GM12878 (cell line): ENCODE measurements around the gene LTBP3. TPM values are rescaled to one million over a fixed set of nuclear protein-coding genes. Genes with fewer than 3 reads are reported as not detected.
A peak's percentile ranks its signal among the peaks of the same experiment; 100 is the strongest.

ENCODE experiments used
- BHLHE40 ChIP-seq, 2 experiments: fragments of 450-650 bp in 1 of 2; IDR thresholded peaks; 2 replicates each; pipeline ENCODE4 v1.6.1; 2011 to 2017; ENCODE audit warnings: low read depth in 2 of 2, borderline replicate concordance in 1 of 2, improper control_type of control experiment in 1 of 2, low read length in 1 of 2, mild to moderate bottlenecking in 1 of 2
- CHD1 ChIP-seq: IDR thresholded peaks from 2 replicates; pipeline ENCODE4 v1.6.1; 2012; ENCODE audit warnings: low read depth, low read length, improper control_type of control experiment
- CHD2 ChIP-seq: IDR thresholded peaks from 2 replicates; pipeline ENCODE4 v1.6.1; 2011; ENCODE audit warnings: low read depth, low read length, improper control_type of control experiment, borderline replicate concordance
- CHD4 ChIP-seq: fragments of 200-600 bp; sonication (generic); IDR thresholded peaks from 2 replicates; pipeline ENCODE4 v1.6.1; 2016; ENCODE audit warnings: mild to moderate bottlenecking
- CREM ChIP-seq: IDR thresholded peaks from 2 replicates; pipeline ENCODE4 v1.6.1; 2014; ENCODE audit warnings: antibody characterized with exemption, low read depth
- DPF2 ChIP-seq: fragments of 450-650 bp; IDR thresholded peaks from 2 replicates; pipeline ENCODE4 v1.6.1; 2017; ENCODE audit warnings: mild to moderate bottlenecking
- FOXM1 ChIP-seq: IDR thresholded peaks from 2 replicates; pipeline ENCODE4 v1.6.1; 2012; ENCODE audit warnings: low read depth, mild to moderate bottlenecking, inconsistent platforms, low read length, moderate library complexity
- IKZF1 ChIP-seq: fragments of 450-650 bp; conservative IDR thresholded peaks from 2 replicates; pipeline ENCODE4 v1.6.1; 2017; ENCODE audit warnings: antibody characterized with exemption, mild to moderate bottlenecking
- KAT2A ChIP-seq: conservative IDR thresholded peaks from 2 replicates; pipeline ENCODE4 v1.6.1; 2011; ENCODE audit warnings: low read depth, low read length; ENCODE audit not compliant: control insufficient read depth
- MTA2 ChIP-seq: fragments of 450-650 bp; IDR thresholded peaks from 2 replicates; pipeline ENCODE4 v1.6.1; 2016; ENCODE audit warnings: low read depth, mild to moderate bottlenecking, moderate library complexity
- NFYA ChIP-seq: IDR thresholded peaks from 2 replicates; pipeline ENCODE4 v1.6.1; 2011; ENCODE audit warnings: low read depth, mild to moderate bottlenecking, low read length, improper control_type of control experiment, borderline replicate concordance
- PML ChIP-seq: IDR thresholded peaks from 2 replicates; pipeline ENCODE4 v1.6.1; 2012; ENCODE audit warnings: low read length, inconsistent platforms
- POLR2AphosphoS5 ChIP-seq: IDR thresholded peaks from 2 replicates; pipeline ENCODE4 v1.6.1; 2011; ENCODE audit warnings: mild to moderate bottlenecking, low read length, inconsistent platforms
- RB1 ChIP-seq: fragments of 450-650 bp; formaldehyde crosslinking; IDR thresholded peaks from 2 replicates; pipeline ENCODE4 v1.6.1; 2017; ENCODE audit warnings: mild to moderate bottlenecking, borderline replicate concordance
- RBBP5 ChIP-seq: fragments of 200-600 bp; sonication (generic); conservative IDR thresholded peaks from 2 replicates; pipeline ENCODE4 v1.6.1; 2016
- RFX5 ChIP-seq: IDR thresholded peaks from 2 replicates; pipeline ENCODE4 v1.6.1; 2011; ENCODE audit warnings: low read depth, low read length, improper control_type of control experiment
- SPI1 ChIP-seq: IDR thresholded peaks from 2 replicates; pipeline ENCODE4 v1.6.1; 2011; ENCODE audit warnings: low read depth, mild to moderate bottlenecking, low read length, moderate library complexity, borderline replicate concordance; ENCODE audit not compliant: insufficient read depth
- SREBF1 ChIP-seq: IDR thresholded peaks from 2 replicates; pipeline ENCODE4 v1.6.1; 2012; ENCODE audit warnings: mild to moderate bottlenecking, low read length
- YY1 ChIP-seq: IDR thresholded peaks from 2 replicates; pipeline ENCODE4 v1.6.1; 2011; ENCODE audit warnings: low read depth, mild to moderate bottlenecking, low read length
- ZBTB11 ChIP-seq: fragments of 450-650 bp; formaldehyde crosslinking; IDR thresholded peaks from 2 replicates; pipeline ENCODE4 v1.5.0; 2022; ENCODE audit warnings: mild to moderate bottlenecking, missing genetic modification characterization
- ZNF622 ChIP-seq: fragments of 450-650 bp; IDR thresholded peaks from 2 replicates; pipeline ENCODE4 v1.6.1; 2017; ENCODE audit warnings: mild to moderate bottlenecking, inconsistent platforms
- ZZZ3 ChIP-seq: IDR thresholded peaks from 2 replicates; pipeline ENCODE4 v1.6.1; 2011; ENCODE audit warnings: low read depth; ENCODE audit not compliant: control insufficient read depth, insufficient read length
- polyA plus RNA-seq, 11 experiments: library from polyadenylated mRNA; depleted of rRNA in 4 of 11; unstranded in 6 of 11; stranded (reverse) in 5 of 11; fragments of >200 nt; fragmentation: Nextera tagmentation in 4 of 11; fragmentation: Illumina TruSeq in 1 of 11; extraction: Ambion mirVana in 4 of 11; extraction: Trizol in 1 of 11; gene quantifications; 1 replicate in 1 of 11; 2 replicates in 10 of 11; pipeline versions ENCODE4 v1.2.1 to v1.2.3, GENCODE V29; 2011 to 2016; ENCODE audit warnings: inconsistent platforms in 2 of 11, missing spikeins in 2 of 11, low read depth in 1 of 11
- total RNA-seq, 4 experiments: library from RNA; depleted of rRNA in 3 of 4; stranded (reverse); fragments of >200 nt in 3 of 4; fragmentation: Illumina TruSeq in 1 of 4; extraction: Trizol in 1 of 4; gene quantifications; 2 replicates each; pipeline versions ENCODE4 v1.2.1 to v1.2.3, GENCODE V29; 2013 to 2021
- TF ChIP-seq, protein P1 (sequence below): IDR thresholded peaks from 2 replicates; pipeline ENCODE4 v1.6.1; 2012; ENCODE audit warnings: low read depth, low read length, improper control_type of control experiment
- TF ChIP-seq, protein P2 (sequence below): fragments of 450-650 bp; IDR thresholded peaks from 2 replicates; pipeline ENCODE4 v1.6.1; 2017; ENCODE audit warnings: mild to moderate bottlenecking
- TF ChIP-seq, protein P3 (sequence below): fragments of 450-650 bp; conservative IDR thresholded peaks from 2 replicates; pipeline ENCODE4 v1.6.1; 2017; ENCODE audit warnings: mild to moderate bottlenecking, moderate library complexity

The LTBP3 gene
- total and polyA plus RNA-seq, 10 of the 15 experiments (the other 5 are each of a cell fraction or from before 2014, with no cell fraction given) = 2.2 to 12.2 (median 6.2) TPM; not detected in 2

- TF ChIP-seq ZBTB11 (no peak), CHD2 (no peak), NFYA (no peak), CHD1 (no peak), SPI1 (peak; percentile 92), FOXM1 (no peak), MTA2 (peak; percentile 37; the same call in 1 of the 2 replicates), BHLHE40 (IDR thresholded peaks at IDR 0.05; ENCODE audit: borderline replicate concordance in 1 of 2, low read depth in 2 of 2, low read length in 1 of 2) (peak; percentile 80 to 92), CHD4 (no peak), RFX5 (no peak), IKZF1 (peak; percentile 100), ZZZ3 (no peak), ZNF622 (no peak), KAT2A (no peak), SREBF1 (no peak), RBBP5 (no peak), RB1 (peak; percentile 89; the same call in 1 of the 2 replicates), PML (no peak), DPF2 (peak; percentile 86), CREM (0 out of 2 replicates have a peak, but pooled peaks have one; percentile 57), YY1 (no peak; the same call in none of the 2 replicates), POLR2AphosphoS5 (no peak)
- TF ChIP-seq, protein P1, sequence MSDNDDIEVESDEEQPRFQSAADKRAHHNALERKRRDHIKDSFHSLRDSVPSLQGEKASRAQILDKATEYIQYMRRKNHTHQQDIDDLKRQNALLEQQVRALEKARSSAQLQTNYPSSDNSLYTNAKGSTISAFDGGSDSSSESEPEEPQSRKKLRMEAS = peak; percentile 34; the same call in 1 of the 2 replicates
- TF ChIP-seq, protein P2, sequence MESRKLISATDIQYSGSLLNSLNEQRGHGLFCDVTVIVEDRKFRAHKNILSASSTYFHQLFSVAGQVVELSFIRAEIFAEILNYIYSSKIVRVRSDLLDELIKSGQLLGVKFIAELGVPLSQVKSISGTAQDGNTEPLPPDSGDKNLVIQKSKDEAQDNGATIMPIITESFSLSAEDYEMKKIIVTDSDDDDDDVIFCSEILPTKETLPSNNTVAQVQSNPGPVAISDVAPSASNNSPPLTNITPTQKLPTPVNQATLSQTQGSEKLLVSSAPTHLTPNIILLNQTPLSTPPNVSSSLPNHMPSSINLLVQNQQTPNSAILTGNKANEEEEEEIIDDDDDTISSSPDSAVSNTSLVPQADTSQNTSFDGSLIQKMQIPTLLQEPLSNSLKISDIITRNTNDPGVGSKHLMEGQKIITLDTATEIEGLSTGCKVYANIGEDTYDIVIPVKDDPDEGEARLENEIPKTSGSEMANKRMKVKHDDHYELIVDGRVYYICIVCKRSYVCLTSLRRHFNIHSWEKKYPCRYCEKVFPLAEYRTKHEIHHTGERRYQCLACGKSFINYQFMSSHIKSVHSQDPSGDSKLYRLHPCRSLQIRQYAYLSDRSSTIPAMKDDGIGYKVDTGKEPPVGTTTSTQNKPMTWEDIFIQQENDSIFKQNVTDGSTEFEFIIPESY = no peak
- TF ChIP-seq, protein P3, sequence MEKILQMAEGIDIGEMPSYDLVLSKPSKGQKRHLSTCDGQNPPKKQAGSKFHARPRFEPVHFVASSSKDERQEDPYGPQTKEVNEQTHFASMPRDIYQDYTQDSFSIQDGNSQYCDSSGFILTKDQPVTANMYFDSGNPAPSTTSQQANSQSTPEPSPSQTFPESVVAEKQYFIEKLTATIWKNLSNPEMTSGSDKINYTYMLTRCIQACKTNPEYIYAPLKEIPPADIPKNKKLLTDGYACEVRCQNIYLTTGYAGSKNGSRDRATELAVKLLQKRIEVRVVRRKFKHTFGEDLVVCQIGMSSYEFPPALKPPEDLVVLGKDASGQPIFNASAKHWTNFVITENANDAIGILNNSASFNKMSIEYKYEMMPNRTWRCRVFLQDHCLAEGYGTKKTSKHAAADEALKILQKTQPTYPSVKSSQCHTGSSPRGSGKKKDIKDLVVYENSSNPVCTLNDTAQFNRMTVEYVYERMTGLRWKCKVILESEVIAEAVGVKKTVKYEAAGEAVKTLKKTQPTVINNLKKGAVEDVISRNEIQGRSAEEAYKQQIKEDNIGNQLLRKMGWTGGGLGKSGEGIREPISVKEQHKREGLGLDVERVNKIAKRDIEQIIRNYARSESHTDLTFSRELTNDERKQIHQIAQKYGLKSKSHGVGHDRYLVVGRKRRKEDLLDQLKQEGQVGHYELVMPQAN = peak; percentile 52
Observed at GRCh38 chr11:65574109-65574810, 16.1 kb upstream of the LTBP3 start (continued).
